ENCODE measurements around the gene GPR52.

GPR52 gene

DNA sequence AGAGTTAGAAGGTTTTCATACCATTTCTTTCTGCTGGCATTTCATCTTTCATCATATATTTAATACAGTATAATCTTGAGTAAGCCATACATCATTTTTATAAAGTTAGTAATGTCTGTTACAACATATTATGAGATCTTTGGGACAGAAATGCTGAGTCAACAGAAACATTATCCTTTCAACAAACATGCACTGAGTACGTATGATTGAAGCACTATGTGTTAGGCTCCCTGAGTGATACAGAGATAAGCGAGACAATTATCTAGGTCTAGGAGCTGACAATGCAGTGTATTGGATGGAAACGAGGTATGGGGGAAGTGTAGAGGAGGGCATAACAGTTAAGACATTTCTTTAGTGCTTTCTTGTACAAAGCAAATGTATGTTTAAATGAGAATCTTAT is 19.7 kb upstream of the GPR52 start:
- H3K4me1 Mint-ChIP-seq (ENCODE audit: low read depth) = peaks cover 1% of the 10 kb centered on the region
- no peak overlapping the region for H3K4me3 Mint-ChIP-seq
- H3K27me3 Mint-ChIP-seq (ENCODE audit: low read depth) = no peaks in the 10 kb centered on the region
- H3K9me3 Mint-ChIP-seq = no peaks in the 10 kb centered on the region
- H3K27ac Mint-ChIP-seq = no peak overlapping the region
- no peaks in the 10 kb centered on the region for H3K36me3 Mint-ChIP-seq (ENCODE audit: low read depth)

DNA sequence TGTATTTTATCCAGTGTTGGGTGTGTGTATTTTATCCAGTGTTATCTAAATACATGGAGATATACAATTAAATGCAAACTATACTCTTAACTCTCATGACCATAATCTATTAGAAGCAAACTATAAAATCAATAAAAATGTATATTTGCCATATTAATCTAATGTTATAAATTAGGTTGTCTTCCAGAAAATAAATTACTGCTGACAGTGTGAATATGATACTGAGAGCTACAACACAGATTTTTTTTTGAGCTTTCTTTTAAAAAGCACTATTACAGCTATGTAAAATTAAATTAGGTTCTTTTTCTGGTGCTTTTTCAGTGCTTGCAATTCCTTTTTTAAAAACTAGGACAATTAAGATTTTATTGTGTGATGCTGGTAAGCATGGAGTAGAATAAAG is 19.0 kb upstream of the GPR52 start:
- no peaks in the 10 kb centered on the region for H3K9me3 Mint-ChIP-seq
- no peaks in the 10 kb centered on the region for H3K27me3 Mint-ChIP-seq (ENCODE audit: low read depth)
- H3K27ac Mint-ChIP-seq = no peak overlapping the region
- H3K36me3 Mint-ChIP-seq (ENCODE audit: low read depth) = no peaks in the 10 kb centered on the region
- H3K4me3 Mint-ChIP-seq = no peak overlapping the region
- peaks cover 1% of the 10 kb centered on the region for H3K4me1 Mint-ChIP-seq (ENCODE audit: low read depth)

- H3K4me1 Mint-ChIP-seq (ENCODE audit: low read depth) = no peaks in the 10 kb centered on the region
- no peak overlapping the region for H3K4me3 Mint-ChIP-seq
- no peak overlapping the region for H3K27ac Mint-ChIP-seq
- H3K27me3 Mint-ChIP-seq (ENCODE audit: low read depth) = no peaks in the 10 kb centered on the region
- H3K9me3 Mint-ChIP-seq = peaks cover 6% of the 10 kb centered on the region
- peaks cover 1% of the 10 kb centered on the region for H3K36me3 Mint-ChIP-seq (ENCODE audit: low read depth)
Measured at GRCh38 chr1:174433451-174433850, 14.3 kb upstream of the GPR52 start.

GRCh38 chr1:174445351-174445750 is 2.4 kb upstream of the GPR52 start:
- no peaks in the 10 kb centered on the region for H3K9me3 Mint-ChIP-seq
- H3K4me1 Mint-ChIP-seq (ENCODE audit: low read depth) = no peaks in the 10 kb centered on the region
- H3K36me3 Mint-ChIP-seq (ENCODE audit: low read depth) = no peaks in the 10 kb centered on the region
- H3K27ac Mint-ChIP-seq = no peak overlapping the region
- H3K27me3 Mint-ChIP-seq (ENCODE audit: low read depth) = no peaks in the 10 kb centered on the region
- no peak overlapping the region for H3K4me3 Mint-ChIP-seq

GRCh38 chr1:174445817-174446216 is 1.9 kb upstream of the GPR52 start:
- Mint-ChIP-seq H3K36me3 (ENCODE audit: low read depth) (no peaks in the 10 kb centered on the region), H3K9me3 (no peaks in the 10 kb centered on the region)

DNA sequence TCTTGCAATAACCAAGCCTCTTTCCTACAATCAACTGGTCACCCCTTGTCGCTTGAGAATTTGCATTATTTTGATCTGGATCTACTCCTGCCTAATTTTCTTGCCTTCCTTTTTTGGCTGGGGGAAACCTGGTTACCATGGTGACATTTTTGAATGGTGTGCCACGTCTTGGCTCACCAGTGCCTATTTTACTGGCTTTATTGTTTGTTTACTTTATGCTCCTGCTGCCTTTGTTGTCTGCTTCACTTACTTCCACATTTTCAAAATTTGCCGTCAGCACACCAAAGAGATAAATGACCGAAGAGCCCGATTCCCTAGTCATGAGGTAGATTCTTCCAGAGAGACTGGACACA is 743 bp downstream of the GPR52 start:
- Mint-ChIP-seq H3K36me3 (ENCODE audit: low read depth) (no peaks in the 10 kb centered on the region), H3K4me3 (no peak overlapping the region), H3K9me3 (no peaks in the 10 kb centered on the region), H3K4me1 (ENCODE audit: low read depth) (no peaks in the 10 kb centered on the region), H3K27ac (no peak overlapping the region), H3K27me3 (ENCODE audit: low read depth) (no peaks in the 10 kb centered on the region)

More at GRCh38 chr1:174445817-174446216, 1.9 kb upstream of the GPR52 start:
- H3K27me3 Mint-ChIP-seq (ENCODE audit: low read depth) = no peaks in the 10 kb centered on the region
- no peaks in the 10 kb centered on the region for H3K4me1 Mint-ChIP-seq (ENCODE audit: low read depth)
- H3K4me3 Mint-ChIP-seq = no peak overlapping the region
- H3K27ac Mint-ChIP-seq = no peak overlapping the region

DNA sequence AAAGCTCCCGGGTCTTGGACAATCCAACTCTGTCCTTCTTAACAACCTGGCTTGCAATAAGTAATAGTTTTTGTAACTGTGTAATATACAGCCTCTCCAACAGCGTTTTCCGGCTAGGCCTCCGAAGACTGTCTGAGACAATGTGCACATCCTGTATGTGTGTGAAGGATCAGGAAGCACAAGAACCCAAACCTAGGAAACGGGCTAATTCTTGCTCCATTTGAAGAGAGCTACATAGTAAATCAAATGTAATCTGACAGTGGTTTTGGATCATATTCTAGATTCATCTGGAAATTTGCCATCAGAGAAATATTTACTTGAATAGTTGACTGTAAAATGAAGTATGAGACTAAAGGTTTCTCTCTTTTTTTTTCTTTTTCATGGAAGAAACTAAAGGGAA is 1.2 kb downstream of the GPR52 start:
- no peaks in the 10 kb centered on the region for H3K4me1 Mint-ChIP-seq (ENCODE audit: low read depth)
- no peaks in the 10 kb centered on the region for H3K9me3 Mint-ChIP-seq
- H3K27me3 Mint-ChIP-seq (ENCODE audit: low read depth) = no peaks in the 10 kb centered on the region
- no peaks in the 10 kb centered on the region for H3K36me3 Mint-ChIP-seq (ENCODE audit: low read depth)
- H3K4me3 Mint-ChIP-seq = no peak overlapping the region
- no peak overlapping the region for H3K27ac Mint-ChIP-seq

GRCh38 chr1:174451408-174451807 is 3.6 kb downstream of the GPR52 start:
- H3K27ac Mint-ChIP-seq = no peak overlapping the region
- H3K27me3 Mint-ChIP-seq (ENCODE audit: low read depth) = no peaks in the 10 kb centered on the region
- no peaks in the 10 kb centered on the region for H3K36me3 Mint-ChIP-seq (ENCODE audit: low read depth)
- no peaks in the 10 kb centered on the region for H3K9me3 Mint-ChIP-seq
- no peak overlapping the region for H3K4me3 Mint-ChIP-seq
- no peaks in the 10 kb centered on the region for H3K4me1 Mint-ChIP-seq (ENCODE audit: low read depth)

- Mint-ChIP-seq H3K27ac (no peak overlapping the region), H3K4me1 (ENCODE audit: low read depth) (no peaks in the 10 kb centered on the region), H3K4me3 (no peak overlapping the region), H3K9me3 (no peaks in the 10 kb centered on the region), H3K27me3 (ENCODE audit: low read depth) (no peaks in the 10 kb centered on the region), H3K36me3 (ENCODE audit: low read depth) (no peaks in the 10 kb centered on the region)
Measured at GRCh38 chr1:174465855-174466254, 18.1 kb downstream of the GPR52 start.

- Mint-ChIP-seq H3K4me1 (ENCODE audit: low read depth) (no peaks in the 10 kb centered on the region), H3K27ac (no peak overlapping the region)
Measured at GRCh38 chr1:174466607-174467006, 18.8 kb downstream of the GPR52 start.

DNA sequence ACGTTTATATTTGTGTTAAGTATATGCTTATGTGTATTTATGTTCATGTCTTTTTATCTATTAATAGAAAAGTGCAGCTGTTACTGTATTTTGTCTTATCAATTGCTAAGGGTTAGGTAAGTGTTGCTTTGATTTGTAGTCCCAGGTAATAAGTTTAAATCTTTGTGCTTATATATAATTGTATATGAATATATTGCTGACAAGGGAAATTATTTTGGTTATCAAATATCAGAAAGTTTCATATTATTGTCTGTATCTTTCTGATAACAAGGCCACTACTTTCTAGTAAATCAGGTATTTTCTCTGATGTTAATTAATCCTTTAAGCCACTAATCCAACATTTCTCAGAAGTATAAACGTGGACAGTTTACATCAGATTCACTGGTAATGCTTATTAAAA is 21.3 kb downstream of the GPR52 start:
- no peaks in the 10 kb centered on the region for H3K9me3 Mint-ChIP-seq
- no peak overlapping the region for H3K4me3 Mint-ChIP-seq
- no peak overlapping the region for H3K27ac Mint-ChIP-seq
- no peaks in the 10 kb centered on the region for H3K4me1 Mint-ChIP-seq (ENCODE audit: low read depth)
- no peaks in the 10 kb centered on the region for H3K36me3 Mint-ChIP-seq (ENCODE audit: low read depth)
- H3K27me3 Mint-ChIP-seq (ENCODE audit: low read depth) = no peaks in the 10 kb centered on the region

More at GRCh38 chr1:174466607-174467006, 18.8 kb downstream of the GPR52 start:
- no peaks in the 10 kb centered on the region for H3K36me3 Mint-ChIP-seq (ENCODE audit: low read depth)
- H3K4me3 Mint-ChIP-seq = no peak overlapping the region
- H3K27me3 Mint-ChIP-seq (ENCODE audit: low read depth) = no peaks in the 10 kb centered on the region
- H3K9me3 Mint-ChIP-seq = no peaks in the 10 kb centered on the region

GRCh38 chr1:174469687-174470086 is 21.9 kb downstream of the GPR52 start:
- no peaks in the 10 kb centered on the region for H3K4me1 Mint-ChIP-seq (ENCODE audit: low read depth)
- H3K27ac Mint-ChIP-seq = no peak overlapping the region
- no peaks in the 10 kb centered on the region for H3K9me3 Mint-ChIP-seq
- H3K36me3 Mint-ChIP-seq (ENCODE audit: low read depth) = no peaks in the 10 kb centered on the region
- no peaks in the 10 kb centered on the region for H3K27me3 Mint-ChIP-seq (ENCODE audit: low read depth)
- H3K4me3 Mint-ChIP-seq = no peak overlapping the region

- Mint-ChIP-seq H3K36me3 (ENCODE audit: low read depth) (no peaks in the 10 kb centered on the region), H3K27me3 (ENCODE audit: low read depth) (no peaks in the 10 kb centered on the region), H3K27ac (no peak overlapping the region), H3K4me3 (no peak overlapping the region), H3K9me3 (no peaks in the 10 kb centered on the region), H3K4me1 (ENCODE audit: low read depth) (no peaks in the 10 kb centered on the region)
Measured at GRCh38 chr1:174479281-174479680, 31.5 kb downstream of the GPR52 start.

DNA sequence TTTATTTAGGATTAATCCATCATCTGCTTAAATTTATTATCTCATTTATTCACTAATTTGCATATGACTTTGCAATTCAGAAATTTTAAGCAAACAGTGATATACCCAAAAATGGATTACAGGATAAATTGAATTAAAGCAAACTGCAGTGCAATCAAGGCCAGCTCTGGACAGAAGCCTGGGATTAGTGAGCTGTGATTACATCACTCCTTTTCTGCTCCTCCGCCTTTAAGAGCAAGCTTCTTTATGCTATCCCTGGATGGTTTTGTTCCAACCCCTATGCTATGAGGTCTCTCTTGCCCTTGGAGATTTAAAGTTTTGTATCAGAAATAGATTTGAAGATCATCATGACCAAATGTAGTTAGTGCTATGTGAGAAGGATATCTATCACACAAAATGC is 32.6 kb downstream of the GPR52 start:
- H3K36me3 Mint-ChIP-seq (ENCODE audit: low read depth) = no peaks in the 10 kb centered on the region
- no peak overlapping the region for H3K27ac Mint-ChIP-seq
- no peaks in the 10 kb centered on the region for H3K9me3 Mint-ChIP-seq
- no peaks in the 10 kb centered on the region for H3K4me1 Mint-ChIP-seq (ENCODE audit: low read depth)
- H3K4me3 Mint-ChIP-seq = no peak overlapping the region
- H3K27me3 Mint-ChIP-seq (ENCODE audit: low read depth) = no peaks in the 10 kb centered on the region

GRCh38 chr1:174491606-174492005 is 43.8 kb downstream of the GPR52 start:
- no peaks in the 10 kb centered on the region for H3K27me3 Mint-ChIP-seq (ENCODE audit: low read depth)
- no peak overlapping the region for H3K27ac Mint-ChIP-seq
- H3K9me3 Mint-ChIP-seq = peaks cover 10% of the 10 kb centered on the region
- H3K36me3 Mint-ChIP-seq (ENCODE audit: low read depth) = peaks cover 1% of the 10 kb centered on the region
- H3K4me3 Mint-ChIP-seq = no peak overlapping the region
- peaks cover 1% of the 10 kb centered on the region for H3K4me1 Mint-ChIP-seq (ENCODE audit: low read depth)

GRCh38 chr1:174497478-174497877 is 49.7 kb downstream of the GPR52 start:
- H3K36me3 Mint-ChIP-seq (ENCODE audit: low read depth) = no peaks in the 10 kb centered on the region
- H3K27me3 Mint-ChIP-seq (ENCODE audit: low read depth) = no peaks in the 10 kb centered on the region
- H3K4me3 Mint-ChIP-seq = no peak overlapping the region
- H3K4me1 Mint-ChIP-seq (ENCODE audit: low read depth) = no peaks in the 10 kb centered on the region
- H3K9me3 Mint-ChIP-seq = no peaks in the 10 kb centered on the region
- H3K27ac Mint-ChIP-seq = no peak overlapping the region
